Measurements from ENCODE around the gene SCML1.
"Not testable (repeated sequence)": the region's sequence is repeated elsewhere in the genome, so short reads cannot be mapped to it uniquely, and the experiment has no call there.

Gene SCML1

GRCh38 chrX:17740137-17741122 is 3.1 kb downstream of the SCML1 start:
- no peak for DNase-seq

GRCh38 chrX:17741123-17741511 is 3.8 kb downstream of the SCML1 start:
- no peak for DNase-seq

GRCh38 chrX:17743913-17744312 is 6.6 kb downstream of the SCML1 start:
- no peak for DNase-seq

- peak; percentile 2 for DNase-seq
Observed at GRCh38 chrX:17744896-17745523, 7.7 kb downstream of the SCML1 start.

GRCh38 chrX:17747692-17748091 is 10.4 kb downstream of the SCML1 start:
- DNase-seq, result no peak

- no peak for DNase-seq
Observed at GRCh38 chrX:17748684-17749083, 11.4 kb downstream of the SCML1 start.

- no peak for DNase-seq
Observed at GRCh38 chrX:17750436-17750835, 13.1 kb downstream of the SCML1 start.

- no peak for DNase-seq
Observed at GRCh38 chrX:17758382-17758781, 21.1 kb downstream of the SCML1 start.

- DNase-seq, result no peak
Observed at GRCh38 chrX:17759990-17760389, 22.7 kb downstream of the SCML1 start.

GRCh38 chrX:17767734-17768133 is 30.4 kb downstream of the SCML1 start:
- no peak for DNase-seq

- no peak for DNase-seq
Observed at GRCh38 chrX:17768997-17769396, 31.7 kb downstream of the SCML1 start.

- DNase-seq, result peak; percentile 14
Observed at GRCh38 chrX:17769701-17770269, 32.5 kb downstream of the SCML1 start.

GRCh38 chrX:17773221-17773876 is 36.1 kb downstream of the SCML1 start:
- no peak for DNase-seq

GRCh38 chrX:17774053-17774452 is 36.8 kb downstream of the SCML1 start:
- DNase-seq, result no peak

GRCh38 chrX:17778997-17779396 is 41.7 kb downstream of the SCML1 start:
- no peak for DNase-seq

GRCh38 chrX:17779434-17779833 is 42.1 kb downstream of the SCML1 start:
- peak; percentile 0 for DNase-seq

- not testable (repeated sequence) for DNase-seq
Observed at GRCh38 chrX:17786554-17787347, 49.5 kb downstream of the SCML1 start.

GRCh38 chrX:17787557-17787956 is 50.3 kb downstream of the SCML1 start:
- DNase-seq, result no peak

GRCh38 chrX:17788439-17788838 is 51.1 kb downstream of the SCML1 start:
- peak; percentile 22 for DNase-seq

- no peak for DNase-seq
Observed at GRCh38 chrX:17788956-17789562, 51.8 kb downstream of the SCML1 start.

GRCh38 chrX:17792826-17793225 is 55.5 kb downstream of the SCML1 start:
- no peak for DNase-seq

- no peak for DNase-seq
Observed at GRCh38 chrX:17798921-17799320, 61.6 kb downstream of the SCML1 start.

Measured in CD4-positive, alpha-beta T cell treated with Interleukin-12 subunit alpha and Interleukin-12 subunit beta, for 1 hour (primary cell).